Transverse colon (tissue), 4 donors: ENCODE data around the gene SOS1. TPM values are rescaled to one million over a fixed set of nuclear protein-coding genes. Genes with fewer than 3 reads are reported as not detected.

Source experiments
- DNase-seq: peaks from one replicate; pipeline ENCODE4 v3.0.0-alpha.2; 2019
- H3K27ac ChIP-seq, 4 donors: fragments of 200-600 bp; sonication (generic); 2 replicates each; pipeline ENCODE4 v1.5.1; 2016 to 2018; ENCODE audit warnings: inconsistent platforms in 4 of 4
- H3K27me3 ChIP-seq: fragments of 200-600 bp; sonication (generic); 2 replicates; pipeline ENCODE4 v1.5.1; 2017; ENCODE audit warnings: inconsistent platforms
- H3K36me3 ChIP-seq, 4 donors: fragments of 200-600 bp; sonication (generic); 2 replicates each; pipeline ENCODE4 v1.5.1; 2017 to 2019; ENCODE audit warnings: inconsistent platforms in 4 of 4
- H3K4me1 ChIP-seq, 4 donors: fragments of 200-600 bp; sonication (generic); 2 replicates each; pipeline ENCODE4 v1.5.1; 2017 to 2020; ENCODE audit warnings: inconsistent platforms in 4 of 4
- H3K4me3 ChIP-seq, 4 donors: fragments of 200-600 bp; sonication (generic); 1 replicate in 1 of 4; 2 replicates in 3 of 4; pipeline versions ENCODE4 v1.5.1 to v1.6.1; 2017 to 2019; ENCODE audit warnings: inconsistent platforms in 4 of 4
- H3K9me3 ChIP-seq, 2 donors: fragments of 200-600 bp; sonication (generic); 2 replicates each; pipeline ENCODE4 v1.5.1; 2017 to 2019; ENCODE audit warnings: inconsistent platforms in 2 of 2
- CTCF ChIP-seq, 5 experiments: fragments of 200-600 bp in 3 of 5; fragments of 450-650 bp in 2 of 5; sonication (generic) in 3 of 5; IDR thresholded peaks; 1 replicate in 2 of 5; 2 replicates in 3 of 5; pipeline ENCODE4 v1.5.1; 2016 to 2017; ENCODE audit warnings: antibody characterized with exemption in 5 of 5, inconsistent platforms in 3 of 5, mild to moderate bottlenecking in 2 of 5, moderate library complexity in 1 of 5
- EP300 ChIP-seq: sonication (generic); formaldehyde crosslinking; IDR thresholded peaks from one replicate; pipeline ENCODE4 v1.6.1; 2017; ENCODE audit warnings: antibody characterized with exemption, low read depth
- POLR2A ChIP-seq: fragments of 450-650 bp; IDR thresholded peaks from one replicate; pipeline ENCODE4 v1.6.1; 2016; ENCODE audit warnings: antibody characterized with exemption, mild to moderate bottlenecking, moderate library complexity
- POLR2AphosphoS5 ChIP-seq, 3 donors: sonication (generic); formaldehyde crosslinking; IDR thresholded peaks; one replicate each; pipeline ENCODE4 v1.6.1; 2016; ENCODE audit warnings: antibody characterized with exemption in 3 of 3
- WGBS, 2 donors: methylation state at CpG; one replicate each; pipeline ENCODE4 v1.1.5; 2018; ENCODE audit warnings: low coverage in 1 of 2; 5-methylcytosine and 5-hydroxymethylcytosine counted together
- in situ Hi-C, 4 donors: fragments of 200-750 bp; cut with MboI; loops; one replicate each; pipeline versions ENCODE4 v1.15.0 to v1.15.1; 2017; ENCODE audit warnings: low sequenced_read_pairs in 3 of 4, low pct_ligation_motif_present in 1 of 4, low pct_unique_long_range_greater_than_20kb in 1 of 4
- intact Hi-C: fragments of 100-400 bp; cut with DNase I; formaldehyde crosslinking; loops from one replicate; pipeline ENCODE4 v1.15.1; 2023; ENCODE audit warnings: low total_unique reads
- total RNA-seq, 4 donors: library from RNA; depleted of rRNA; stranded (reverse); fragments of >200 nt; gene quantifications; one replicate each; pipeline ENCODE4 v1.1.0, GENCODE V29; 2016

SOS1 gene
- total RNA-seq, 4 donors from 2014 or later = 13.9 to 43.8 (median 23.0) TPM

GRCh38 chr2:38960609-38961320, 160.1 kb downstream of the SOS1 start:
- WGBS, 2 donors = 20 to 65% methylated on average over 1 to 34 of the region's 34 CpGs
- Histone ChIP-seq H3K9me3 (no peaks in the 10 kb centered on the region), H3K4me1 (peaks cover 0 to 10% (median 7%) of the 10 kb centered on the region in 4 donors), H3K36me3 (no peaks in the 10 kb centered on the region), H3K4me3 (peak overlapping the region in 2 of 4 donors; percentile 19 to 45), H3K27ac (no peak overlapping the region), H3K27me3 (peaks cover 6% of the 10 kb centered on the region)
- TF ChIP-seq POLR2A (no peak), EP300 (no peak), CTCF (IDR thresholded peaks at IDR 0.05) (no peak)
- no peak for DNase-seq
- in situ Hi-C loops = no loop called here
- intact Hi-C loops = no loop called here

GRCh38 chr2:38959938-38960608, 160.8 kb downstream of the SOS1 start:
- no peak for TF ChIP-seq EP300
- TF ChIP-seq CTCF (IDR thresholded peaks at IDR 0.05) = peak in 1 of 5 experiments; percentile 5
- H3K4me3 ChIP-seq = peak overlapping the region; percentile 16 to 45 (median 26)
- H3K27me3 ChIP-seq = peaks cover 6% of the 10 kb centered on the region
- intact Hi-C loops (no loop called here), in situ Hi-C loops (loop anchor here in 1 of 4 donors (10.0 kb wide), 1 partner anchor 275 kb away; no protein-coding TSS in a partner anchor)
- peak overlapping the region in 1 of 4 donors; percentile 11 for H3K27ac ChIP-seq
- peaks cover 0 to 10% (median 7%) of the 10 kb centered on the region in 4 donors for H3K4me1 ChIP-seq
- 36% methylated on average over 74 of the region's 97 CpGs; no CpG with 5 or more reads in 1 of the 2 donors for WGBS, 2 donors
- DNase-seq = peak; percentile 67
- H3K9me3 ChIP-seq = no peaks in the 10 kb centered on the region
- no peaks in the 10 kb centered on the region for H3K36me3 ChIP-seq

GRCh38 chr2:38959466-38959865, 161.4 kb downstream of the SOS1 start:
- WGBS, 2 donors = 92 to 95% methylated on average over 2 to 24 of the region's 24 CpGs
- intact Hi-C loops = no loop called here
- Histone ChIP-seq H3K27me3 (peaks cover 6% of the 10 kb centered on the region), H3K4me3 (peak overlapping the region in 1 of 4 donors; percentile 45), H3K27ac (no peak overlapping the region), H3K9me3 (no peaks in the 10 kb centered on the region), H3K36me3 (no peaks in the 10 kb centered on the region), H3K4me1 (peaks cover 0 to 10% (median 7%) of the 10 kb centered on the region in 4 donors)
- in situ Hi-C loops = loop anchor here in 1 of 4 donors (10.0 kb wide), 1 partner anchor 275 kb away; no protein-coding TSS in a partner anchor
- no peak for DNase-seq
- no peak for TF ChIP-seq POLR2AphosphoS5 (IDR thresholded peaks at IDR 0.05)
- TF ChIP-seq POLR2A = no peak
- no peak for TF ChIP-seq CTCF (IDR thresholded peaks at IDR 0.05)
- no peak for TF ChIP-seq EP300

GRCh38 chr2:38957972-38958371, 162.9 kb downstream of the SOS1 start:
- WGBS, 2 donors = 89% methylated on average over 5 of the region's 5 CpGs; no CpG with 5 or more reads in 1 of the 2 donors
- H3K27ac ChIP-seq = no peak overlapping the region
- H3K36me3 ChIP-seq = no peaks in the 10 kb centered on the region
- in situ Hi-C loops (loop anchor here in 1 of 4 donors (10.0 kb wide), 1 partner anchor 277 kb away; no protein-coding TSS in a partner anchor), intact Hi-C loops (no loop called here)
- H3K9me3 ChIP-seq = no peaks in the 10 kb centered on the region
- TF ChIP-seq POLR2A (no peak), CTCF (IDR thresholded peaks at IDR 0.05) (no peak), EP300 (no peak), POLR2AphosphoS5 (IDR thresholded peaks at IDR 0.05) (no peak)
- DNase-seq = no peak
- peaks cover 6% of the 10 kb centered on the region for H3K27me3 ChIP-seq
- H3K4me1 ChIP-seq = peaks cover 0 to 10% (median 7%) of the 10 kb centered on the region in 4 donors
- no peak overlapping the region for H3K4me3 ChIP-seq
